Measurements from ENCODE around the gene ISL1.

ISL1 gene

DNA sequence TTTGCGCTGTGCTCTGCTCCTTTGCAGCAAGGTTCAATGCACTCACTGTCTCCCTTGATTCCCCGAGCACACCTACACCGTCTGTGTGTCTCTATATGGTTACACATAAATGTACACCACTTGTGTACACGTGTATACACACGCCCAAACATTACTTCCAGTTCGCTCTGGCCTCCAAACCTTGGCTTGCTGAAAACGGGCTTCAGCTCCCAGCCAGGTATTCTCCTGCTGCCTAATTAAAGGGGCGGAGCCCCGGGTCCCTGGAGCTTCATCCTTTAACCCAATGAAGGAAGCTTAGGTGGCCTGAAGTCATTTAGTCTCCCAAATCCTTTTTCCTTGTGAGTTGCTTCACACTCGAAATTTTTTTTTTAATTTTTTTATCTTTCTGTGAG lies 4.6 kb downstream of the ISL1 start:
- no peak for FAIRE-seq

DNA sequence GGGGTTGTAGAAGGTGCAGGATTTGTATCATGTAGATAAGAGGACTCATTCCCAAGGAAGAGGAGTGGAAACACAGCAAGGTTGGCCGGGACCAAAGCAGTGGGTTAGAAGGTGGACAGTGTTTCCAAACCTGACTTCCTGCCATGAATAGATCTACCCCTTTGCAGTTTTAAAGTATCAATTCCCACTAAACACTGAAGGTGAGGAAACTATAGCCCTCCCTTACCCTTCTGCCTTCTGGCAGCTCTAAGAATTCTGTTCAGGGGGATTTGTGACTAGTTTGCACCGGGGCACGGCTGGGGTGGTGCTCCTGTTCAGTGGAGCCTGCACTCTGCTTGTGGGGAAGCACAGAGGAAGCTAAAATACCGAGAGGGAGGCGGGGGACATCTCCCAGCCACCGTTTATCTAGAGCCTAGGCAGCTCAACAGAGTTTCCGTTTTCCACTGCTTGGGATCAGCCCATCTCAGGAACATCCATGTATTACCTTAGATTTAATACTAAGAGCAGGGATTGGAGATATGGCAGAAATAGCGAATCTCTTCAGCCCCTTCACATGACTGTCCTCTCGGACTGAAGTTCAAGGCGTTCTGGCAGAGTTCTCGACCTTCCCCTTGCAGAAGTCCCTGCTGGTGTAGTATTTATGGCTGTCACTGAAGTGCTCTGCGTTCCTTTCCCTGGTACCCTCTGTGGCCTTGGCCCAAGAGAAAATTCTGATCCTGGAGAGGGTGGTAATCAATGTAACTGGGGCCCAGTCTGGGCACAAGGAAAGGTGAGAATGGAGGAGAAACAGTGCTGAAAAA lies 5.4 kb downstream of the ISL1 start:
- FAIRE-seq, result no peak

DNA sequence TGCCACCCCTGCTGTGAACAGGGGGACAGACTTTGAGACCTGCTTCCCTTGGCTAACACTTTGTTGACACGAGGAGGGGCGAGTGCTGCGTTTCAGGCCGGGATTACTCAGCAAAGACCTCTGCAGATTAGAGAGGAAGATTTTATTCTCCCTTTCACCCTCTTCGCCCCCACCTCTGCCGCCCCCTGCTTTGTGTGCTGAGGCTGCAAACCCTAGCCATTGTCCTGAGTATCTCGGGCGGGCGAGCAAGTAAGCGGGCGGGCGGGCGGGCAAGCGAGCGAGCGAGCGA lies 6.0 kb downstream of the ISL1 start:
- no peak for FAIRE-seq

DNA sequence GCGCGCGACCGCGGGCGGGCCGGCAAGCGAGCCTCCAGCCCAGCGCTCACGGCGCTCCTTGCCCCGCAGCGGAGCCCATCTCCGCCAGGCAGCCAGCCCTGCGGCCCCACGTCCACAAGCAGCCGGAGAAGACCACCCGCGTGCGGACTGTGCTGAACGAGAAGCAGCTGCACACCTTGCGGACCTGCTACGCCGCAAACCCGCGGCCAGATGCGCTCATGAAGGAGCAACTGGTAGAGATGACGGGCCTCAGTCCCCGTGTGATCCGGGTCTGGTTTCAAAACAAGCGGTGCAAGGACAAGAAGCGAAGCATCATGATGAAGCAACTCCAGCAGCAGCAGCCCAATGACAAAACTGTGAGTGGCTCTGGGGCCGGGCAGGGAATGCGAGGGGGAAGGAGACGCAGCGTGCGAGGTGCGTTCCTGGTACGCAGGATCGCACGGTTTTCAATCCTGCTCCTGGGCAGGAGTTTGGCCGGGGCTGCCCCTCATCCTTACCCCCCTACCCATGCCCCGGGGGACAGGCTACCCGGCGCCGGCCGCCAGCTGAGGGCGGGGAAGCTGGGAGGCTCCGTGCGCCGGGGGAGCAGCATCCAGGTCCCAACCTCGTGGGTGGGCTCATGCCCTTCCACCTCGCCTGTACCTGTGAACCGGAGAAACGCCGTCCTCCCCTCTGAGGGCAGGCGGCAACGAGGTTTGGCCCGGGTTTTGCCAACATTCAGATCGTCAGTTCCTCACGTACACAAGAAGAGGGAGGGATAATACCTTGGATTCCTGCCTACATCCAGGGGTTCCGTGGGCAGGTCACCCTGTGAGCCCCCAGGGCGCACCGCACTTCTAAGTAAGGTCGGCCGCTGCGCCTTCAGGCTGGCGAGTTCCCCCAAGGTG lies 6.6 kb downstream of the ISL1 start:
- FAIRE-seq, result no peak

DNA sequence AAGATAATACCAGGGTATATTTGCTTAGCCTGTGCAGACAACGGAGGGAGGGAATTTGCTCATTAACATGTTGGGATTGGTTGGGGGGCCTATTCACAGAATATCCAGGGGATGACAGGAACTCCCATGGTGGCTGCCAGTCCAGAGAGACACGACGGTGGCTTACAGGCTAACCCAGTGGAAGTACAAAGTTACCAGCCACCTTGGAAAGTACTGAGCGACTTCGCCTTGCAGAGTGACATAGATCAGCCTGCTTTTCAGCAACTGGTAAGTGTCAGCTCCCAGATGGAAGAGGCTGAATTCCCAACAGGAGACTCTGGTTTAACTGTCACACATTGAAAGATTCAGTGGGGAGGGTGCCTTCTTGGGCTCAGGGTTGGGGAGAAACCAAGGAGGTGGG lies 7.9 kb downstream of the ISL1 start:
- FAIRE-seq, result no peak

DNA sequence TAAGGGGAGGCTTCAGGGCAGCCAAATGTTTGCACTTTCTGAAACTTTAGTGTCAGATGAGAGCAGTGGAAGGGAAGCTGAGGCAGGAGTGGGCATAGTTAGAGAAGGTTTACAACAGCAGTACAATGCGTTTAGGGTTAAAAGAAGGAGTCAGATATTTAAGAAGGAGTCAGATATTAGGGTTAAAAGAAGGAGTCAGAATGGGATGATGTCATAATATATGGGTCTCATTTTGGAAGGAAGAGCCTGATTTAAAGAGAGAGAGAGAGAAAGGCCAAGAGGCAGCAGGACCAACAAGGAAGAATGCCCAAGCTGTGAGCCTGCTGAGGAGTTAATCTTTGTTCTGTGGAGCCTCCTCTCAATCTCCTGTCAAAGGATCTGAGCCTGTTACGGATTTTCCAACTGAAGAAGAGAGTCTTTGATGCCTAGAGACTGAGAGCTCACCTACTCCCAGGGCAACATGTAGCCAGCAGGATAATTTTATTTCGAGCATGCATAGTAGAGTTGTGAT lies 9.5 kb downstream of the ISL1 start:
- no peak for FAIRE-seq

DNA sequence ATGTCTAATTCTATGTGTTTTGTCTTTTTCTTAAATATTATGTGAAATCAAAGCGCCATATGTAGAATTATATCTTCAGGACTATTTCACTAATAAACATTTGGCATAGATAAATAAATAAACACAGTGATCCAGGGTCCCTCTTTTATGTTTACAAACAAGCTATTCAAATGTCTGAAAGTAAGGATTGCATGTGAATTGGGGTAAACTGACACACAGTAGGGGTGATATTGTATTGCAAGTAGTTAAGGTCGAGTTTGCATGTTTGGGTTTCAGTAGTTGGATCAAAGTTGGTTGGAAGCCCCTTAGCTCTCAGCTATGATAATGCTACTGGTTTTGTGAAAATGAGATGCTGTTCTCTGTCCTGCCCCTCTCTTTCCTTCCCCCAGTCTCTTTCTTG lies 11.4 kb downstream of the ISL1 start:
- no peak for FAIRE-seq

DNA sequence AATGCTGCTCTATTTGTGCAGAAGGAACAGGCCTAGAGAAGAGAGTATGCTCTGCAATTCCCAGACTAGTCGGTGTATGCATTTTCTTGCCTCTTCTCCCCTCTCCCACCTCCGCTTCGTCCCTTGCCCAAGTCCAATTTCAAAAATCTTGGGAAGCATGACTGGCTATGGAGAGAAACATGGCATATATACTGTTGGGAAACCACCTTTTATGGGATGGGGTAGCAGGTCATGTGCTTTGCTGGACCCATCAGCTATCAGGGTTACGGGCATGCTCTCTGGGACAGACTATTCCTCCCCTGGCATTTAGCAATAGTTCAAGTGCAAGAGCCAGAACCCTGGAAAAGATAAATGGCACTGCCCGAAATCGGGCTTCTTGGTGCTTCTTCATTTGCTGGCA lies 12.0 kb downstream of the ISL1 start:
- FAIRE-seq, result no peak

DNA sequence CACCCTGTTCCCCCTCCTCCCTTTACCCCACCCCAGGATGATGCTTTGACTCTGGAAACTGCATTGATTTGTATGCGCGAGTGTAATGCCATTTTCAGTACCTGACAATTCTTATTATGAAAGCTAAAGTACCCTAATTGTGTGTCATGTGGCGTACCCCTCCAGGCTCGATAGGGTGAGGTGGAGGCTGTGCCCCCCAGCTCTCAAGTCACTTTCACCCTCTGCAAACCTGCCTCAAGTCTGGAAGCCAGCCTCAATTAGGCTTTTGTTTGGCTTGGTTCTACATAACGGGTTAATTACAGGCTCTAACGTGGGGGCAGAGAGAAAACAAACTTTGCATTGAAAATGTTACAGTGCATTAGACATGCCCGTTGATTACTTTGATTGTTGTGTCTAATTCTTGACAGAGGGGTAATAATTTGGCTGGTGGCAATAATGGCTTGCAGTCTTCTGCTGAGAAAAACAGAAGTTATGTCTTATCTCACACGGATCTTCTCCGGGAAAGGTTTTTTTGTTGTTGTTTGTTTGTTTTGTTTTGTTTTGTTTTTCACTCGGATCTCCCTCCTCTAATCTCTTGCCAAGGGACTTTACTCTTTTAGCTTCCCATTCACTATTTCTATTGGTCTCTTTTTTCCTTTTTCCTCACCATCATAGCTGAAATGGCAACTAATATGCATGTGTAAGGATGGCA lies 12.6 kb downstream of the ISL1 start:
- no peak for FAIRE-seq

DNA sequence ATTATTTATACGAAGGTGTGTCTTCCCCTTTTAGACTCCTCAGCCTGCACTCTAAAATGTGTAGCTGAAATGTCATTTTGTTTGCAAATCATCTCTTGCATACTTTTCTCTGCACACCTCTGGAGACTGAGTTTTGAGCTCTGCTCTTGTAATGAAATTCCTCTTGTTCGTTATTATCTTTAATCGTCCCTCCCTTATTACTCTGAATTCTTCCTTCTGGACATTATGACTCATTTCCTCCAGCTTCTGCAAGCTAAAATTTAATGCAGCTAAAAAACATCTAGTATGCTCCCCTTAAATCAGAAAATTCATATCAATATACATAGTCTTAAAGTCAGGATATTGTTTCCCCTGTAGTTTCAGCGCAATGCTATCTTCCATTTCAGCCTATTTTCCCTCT lies 13.5 kb downstream of the ISL1 start:
- FAIRE-seq, result no peak

DNA sequence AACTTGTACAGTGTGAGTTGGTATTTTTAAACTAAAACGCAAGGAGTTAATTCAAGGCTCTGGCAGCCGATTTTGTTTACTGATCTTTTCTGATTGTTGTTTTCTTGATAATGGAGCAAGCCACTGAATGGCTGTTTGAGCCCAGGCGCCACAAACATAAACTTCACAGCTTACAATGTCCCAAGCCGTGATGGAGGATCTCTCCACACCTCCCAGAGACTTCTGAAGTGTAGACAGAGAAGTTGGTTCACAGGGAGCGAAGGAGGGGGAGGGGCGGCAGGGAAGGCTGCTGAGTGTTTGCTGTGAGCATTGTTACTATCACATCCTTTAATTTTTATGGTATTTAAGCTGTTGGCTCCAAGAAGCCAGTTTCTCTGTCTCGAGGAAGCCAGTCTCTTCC lies 14.7 kb downstream of the ISL1 start:
- no peak for FAIRE-seq

DNA sequence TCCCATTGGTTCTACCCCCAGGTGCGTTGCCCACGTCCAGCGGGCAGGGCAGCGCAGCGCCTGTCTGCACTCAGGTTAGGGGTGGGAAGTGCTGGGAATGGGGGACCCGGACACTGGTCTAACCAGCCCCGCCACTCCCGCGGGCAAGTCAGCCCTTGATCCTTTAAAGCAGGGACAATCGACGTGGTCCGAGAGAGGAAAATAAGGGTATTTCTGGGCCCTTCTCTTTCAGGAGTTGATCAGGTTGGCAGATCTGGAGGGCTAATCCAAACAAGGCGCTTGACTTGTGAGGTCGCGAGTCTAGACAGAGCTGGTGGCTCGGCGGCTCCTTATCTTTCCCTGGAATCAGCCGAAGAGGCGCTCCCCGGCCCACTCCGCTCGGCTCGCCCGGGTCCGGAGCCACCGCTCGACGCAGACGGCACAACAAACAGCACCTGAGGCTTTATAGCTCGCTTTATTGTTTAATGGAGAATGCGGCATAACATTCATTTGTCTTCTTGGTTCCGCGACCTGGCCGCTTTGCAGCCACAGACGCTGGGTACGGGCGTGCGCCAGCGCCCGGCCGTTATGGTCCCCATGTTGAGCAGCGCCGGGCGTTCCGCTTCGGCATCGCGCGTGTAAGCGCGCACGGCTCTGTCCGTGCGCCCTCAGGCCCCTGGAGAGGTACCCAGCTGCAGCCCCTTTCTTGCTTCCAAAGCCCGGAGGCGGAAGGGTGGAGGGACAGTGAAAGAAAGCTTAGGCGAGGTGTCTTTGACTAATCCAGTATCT lies 15.8 kb downstream of the ISL1 start:
- no peak for FAIRE-seq

DNA sequence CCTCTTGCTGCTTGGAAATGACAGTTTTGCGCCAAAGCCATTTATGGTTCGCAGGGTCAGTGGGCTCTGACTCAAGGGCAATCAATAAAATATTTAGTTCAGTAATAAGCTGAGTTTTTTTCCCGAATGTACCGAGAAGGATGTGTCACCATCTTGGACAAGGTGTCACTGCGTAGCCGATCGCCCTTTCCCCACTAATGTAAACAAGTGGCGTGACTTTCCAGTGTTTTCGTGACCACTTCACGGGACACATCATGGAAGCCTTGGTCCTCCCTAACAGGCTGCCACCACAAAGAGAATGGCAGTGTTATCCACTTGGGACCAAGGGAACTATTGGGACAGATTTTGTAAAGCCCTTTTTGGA lies 16.4 kb downstream of the ISL1 start:
- FAIRE-seq, result no peak

DNA sequence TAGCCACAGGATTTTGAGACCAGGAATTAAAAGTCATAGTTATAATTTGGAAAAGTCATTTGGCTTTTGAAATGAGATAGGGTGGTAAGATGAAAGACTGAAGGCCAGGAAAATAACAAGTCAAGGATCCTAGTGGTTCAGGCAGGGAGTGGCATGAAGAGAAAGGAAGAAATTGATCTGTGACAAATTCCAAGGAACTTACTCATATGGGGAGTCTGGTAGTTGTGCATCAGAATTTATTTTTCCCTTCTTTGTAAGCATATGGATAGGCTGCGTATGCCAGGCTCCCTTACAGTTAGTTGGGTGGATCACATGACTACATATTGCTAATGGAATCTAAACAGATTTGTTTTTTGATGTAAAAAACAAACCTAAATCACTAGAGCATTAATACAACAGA lies 21.0 kb downstream of the ISL1 start:
- FAIRE-seq, result no peak

DNA sequence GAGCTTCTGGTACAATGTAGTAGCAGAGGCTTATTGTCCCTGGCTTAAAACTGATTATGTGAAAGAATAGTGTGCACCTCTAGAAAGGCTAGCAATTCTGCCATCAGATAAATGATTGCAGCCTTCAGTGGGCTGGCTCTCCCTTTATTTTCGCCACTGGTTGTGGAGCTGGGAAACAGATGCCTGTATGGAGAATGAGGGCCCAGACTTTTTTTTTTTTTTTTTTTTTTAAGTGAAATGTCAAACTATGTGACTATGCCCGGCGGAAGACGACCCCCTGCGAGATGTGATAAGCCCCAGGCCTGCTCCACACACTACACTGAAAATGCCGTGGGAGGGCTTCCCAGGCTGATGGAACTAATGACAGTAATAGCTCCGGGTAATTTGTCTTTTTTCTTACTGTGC lies 28.7 kb downstream of the ISL1 start:
- no peak for FAIRE-seq

DNA sequence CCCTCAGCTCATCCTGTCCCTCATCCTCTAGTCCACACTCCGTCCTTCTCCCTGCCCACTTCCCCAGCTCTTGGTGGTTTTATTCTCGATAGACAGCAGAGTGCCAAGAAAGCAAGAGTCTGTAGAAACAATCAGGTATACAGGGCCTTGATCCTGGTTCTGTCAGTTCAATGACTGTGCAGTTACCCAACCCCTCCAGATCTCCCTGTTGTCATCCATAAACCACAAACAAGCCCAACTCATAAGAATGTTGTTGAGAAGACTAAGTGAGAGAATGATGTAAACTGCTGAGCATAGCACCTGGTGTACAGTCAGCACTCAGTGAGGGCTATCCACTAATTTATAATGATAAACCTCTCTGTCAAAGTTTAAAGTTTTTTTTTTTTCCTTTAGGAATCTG lies 31.3 kb downstream of the ISL1 start:
- no peak for FAIRE-seq

DNA sequence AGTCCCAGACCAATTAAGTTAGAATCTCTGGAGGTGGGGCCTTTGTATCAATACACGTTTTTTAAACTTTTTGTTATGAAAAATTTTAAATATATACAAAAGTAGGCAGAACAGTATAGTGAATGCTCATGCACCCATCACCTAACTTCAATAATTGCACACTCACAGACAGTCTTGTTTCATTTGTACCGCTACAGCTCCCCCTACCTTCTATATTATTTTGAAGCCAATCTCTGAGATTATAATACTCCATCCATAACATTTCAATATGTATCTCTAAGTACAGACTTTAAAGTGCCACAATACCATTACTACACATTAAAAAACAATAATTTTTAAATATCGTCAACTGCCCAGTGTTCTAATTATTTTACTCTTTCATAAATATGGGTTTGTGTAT lies 32.9 kb downstream of the ISL1 start:
- no peak for FAIRE-seq

DNA sequence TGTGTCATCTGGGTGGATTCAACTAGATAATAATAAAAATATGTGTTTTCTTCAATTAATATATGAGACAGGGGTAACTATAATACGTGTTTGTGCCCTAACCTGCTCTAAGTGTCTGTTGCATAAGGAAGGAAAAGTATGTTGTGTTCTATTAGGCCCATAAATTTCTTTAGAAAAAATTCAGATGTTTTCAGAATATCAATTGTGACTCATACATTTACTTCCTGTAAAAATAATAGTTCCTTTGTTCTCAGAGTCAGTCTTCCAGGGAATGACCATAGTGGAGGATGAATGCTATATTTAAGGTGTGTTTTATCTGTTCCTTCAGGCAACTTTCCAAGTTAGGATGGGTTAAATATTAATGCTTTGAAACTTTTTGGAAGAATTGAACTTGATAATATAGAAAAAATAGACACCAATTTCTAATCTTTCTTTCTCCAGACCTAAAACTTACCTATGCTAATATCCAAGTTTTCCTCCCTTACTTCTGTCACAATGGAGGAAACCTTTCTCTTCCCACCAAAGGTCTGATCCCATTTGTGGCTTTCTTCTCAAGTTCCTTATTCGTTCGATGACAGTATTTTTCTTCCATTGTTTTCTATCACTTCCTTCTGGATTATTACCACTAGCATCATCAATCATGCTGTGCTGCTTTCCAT lies 49.9 kb downstream of the ISL1 start:
- no peak for FAIRE-seq

DNA sequence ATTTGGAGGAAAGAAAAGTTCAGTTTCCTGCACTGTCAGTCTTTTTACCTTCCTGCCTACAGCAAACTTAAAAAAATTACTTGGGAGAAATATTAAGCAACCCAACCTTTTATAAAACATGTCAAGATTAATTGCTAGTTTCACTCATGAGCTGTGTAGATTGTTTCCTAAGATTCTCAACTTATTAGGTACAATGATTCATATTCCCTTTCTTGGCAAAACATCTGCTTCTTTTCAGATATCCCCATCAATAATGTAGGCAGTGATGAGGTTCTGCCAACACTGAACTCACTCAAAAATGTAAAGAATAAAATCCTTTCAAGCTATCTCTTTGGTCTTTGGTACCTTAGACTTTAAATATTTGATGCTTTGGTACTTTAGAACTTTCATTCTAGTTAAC lies 56.0 kb downstream of the ISL1 start:
- no peak for FAIRE-seq

Data from endometrium (tissue), 2 donors.